Posterior cingulate gyrus (tissue), 11 donors: Measurements from ENCODE around the gene ZNF668.

Experiments used
- DNase-seq, 10 donors: peaks; one replicate each; pipeline versions ENCODE4 v3.0.0 to v3.0.0-alpha.2; 2020 to 2021; ENCODE audit warnings: mixed read lengths in 3 of 10
- intact Hi-C: fragments of 100-400 bp; cut with DNase I; formaldehyde crosslinking; loops from one replicate; pipeline ENCODE4 v1.15.1; 2023

ZNF668 gene

DNA sequence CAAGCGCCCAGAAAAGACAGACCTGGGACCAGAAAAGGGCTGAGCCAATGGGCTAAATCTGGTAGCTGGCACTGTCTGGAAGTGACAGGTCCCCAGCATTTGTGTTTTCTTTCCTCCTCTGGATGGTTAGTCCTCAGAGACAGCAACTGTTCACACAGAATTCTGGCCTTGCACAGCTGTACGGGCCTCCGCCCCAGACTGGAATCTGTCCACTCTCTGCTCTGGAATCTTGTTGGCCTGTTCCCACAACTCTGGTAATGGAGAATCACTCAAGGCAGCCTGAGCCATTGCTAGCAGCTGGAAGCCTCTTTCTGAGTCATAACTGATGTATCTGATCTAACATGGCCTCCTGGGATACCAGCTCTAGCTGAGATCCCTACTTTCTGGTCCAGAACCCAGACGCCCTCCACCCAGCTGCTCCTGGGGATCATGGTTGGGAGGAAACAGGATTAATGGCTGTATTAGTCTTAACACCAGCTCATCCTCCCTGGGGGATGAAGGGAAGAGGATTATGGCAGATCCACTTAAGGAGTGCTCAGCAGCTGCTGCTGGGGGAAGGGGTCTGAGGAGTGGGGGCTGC is 9.1 kb downstream of the ZNF668 start:
- peak in 1 of 10 donors; percentile 13 for DNase-seq
- intact Hi-C loops, result no loop called here

DNA sequence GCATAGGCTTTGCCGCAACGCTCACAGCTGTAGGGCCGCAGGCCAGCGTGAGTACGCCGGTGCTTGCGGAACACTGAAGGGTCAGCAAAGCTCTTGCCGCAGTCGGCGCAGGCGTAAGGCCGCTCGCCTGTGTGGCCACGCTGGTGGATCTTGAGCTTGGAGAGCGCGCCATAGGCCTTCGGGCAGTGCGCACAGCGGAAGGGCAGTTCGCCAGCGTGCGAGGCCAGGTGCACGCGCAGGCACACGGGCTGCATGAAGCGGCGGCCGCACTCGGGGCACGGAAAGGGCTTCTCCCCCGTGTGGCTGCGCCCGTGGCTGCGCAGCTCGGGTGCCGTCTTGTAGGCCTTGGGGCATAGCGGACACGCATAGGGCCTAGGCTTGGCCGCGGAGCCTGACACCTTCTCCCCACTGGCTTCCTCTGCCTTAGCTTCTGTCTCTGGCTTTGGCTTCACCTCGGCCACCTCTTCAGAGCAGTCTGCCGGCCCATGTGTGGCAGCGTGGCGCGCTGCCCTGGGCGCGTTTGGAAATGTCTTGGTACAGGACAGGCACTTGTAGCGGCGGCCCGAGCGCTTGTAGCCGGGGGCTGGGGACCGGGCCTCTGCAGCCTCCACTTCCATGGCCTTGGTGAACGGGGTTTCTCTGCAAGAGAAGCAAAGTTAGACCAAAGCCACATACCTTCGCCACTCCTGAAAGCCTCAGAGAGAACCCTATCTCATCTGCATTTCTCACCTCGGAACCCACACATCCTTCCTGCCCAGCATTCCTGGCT is 10.0 kb downstream of the ZNF668 start:
- DNase-seq, result peak in 2 of 10 donors; percentile 48 to 85
- intact Hi-C loops, result no loop called here

DNA sequence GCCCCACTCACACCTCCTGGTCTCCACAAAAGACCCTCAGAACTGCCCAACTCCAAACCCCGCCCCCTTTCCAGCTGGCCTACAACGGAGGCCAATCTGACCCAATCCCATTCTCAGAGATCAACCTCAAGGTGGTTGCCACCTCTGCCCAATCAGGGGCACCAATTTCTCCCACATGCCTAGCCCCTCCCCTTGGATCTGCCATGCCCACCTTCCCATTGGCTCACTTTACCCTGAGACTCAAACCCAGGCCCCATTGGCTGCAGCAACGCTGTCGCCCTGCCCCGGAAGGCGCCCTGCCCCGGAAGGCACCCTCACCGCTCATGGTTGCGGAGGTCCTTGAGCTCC is 10.6 kb downstream of the ZNF668 start:
- intact Hi-C loops, result no loop called here
- peak in 1 of 10 donors; percentile 60 for DNase-seq

DNA sequence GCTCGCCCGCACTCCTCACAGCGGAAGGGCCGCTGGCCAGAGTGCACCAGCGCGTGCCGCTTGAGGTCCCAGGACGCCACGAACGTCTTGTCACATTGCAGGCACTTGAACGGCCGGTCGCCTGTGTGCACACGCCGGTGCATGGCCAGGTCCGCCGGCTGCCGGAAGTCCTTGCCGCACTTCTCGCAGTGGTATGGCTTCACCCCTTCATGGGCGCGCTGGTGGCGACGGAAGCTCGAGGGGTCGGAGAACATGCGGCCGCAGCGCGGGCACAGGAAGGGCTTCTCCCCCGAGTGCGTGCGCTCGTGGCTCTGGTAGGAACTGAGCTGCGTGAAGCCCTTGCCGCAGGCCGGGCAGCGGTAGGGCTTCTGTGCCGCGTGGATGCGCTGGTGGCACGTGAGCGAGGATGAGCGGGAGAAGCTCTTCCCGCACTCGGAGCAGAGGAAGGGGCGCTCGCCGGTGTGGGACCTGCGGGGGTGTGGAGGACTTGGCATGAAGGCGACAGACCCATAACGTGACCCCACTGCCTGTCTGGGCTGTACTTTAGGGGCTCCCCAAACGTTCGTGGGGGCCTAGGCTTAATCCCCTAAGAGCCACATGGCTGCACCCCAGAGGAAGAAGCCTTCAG is 12.1 kb downstream of the ZNF668 start:
- intact Hi-C loops, result no loop called here
- peak in 1 of 10 donors; percentile 66 for DNase-seq

DNA sequence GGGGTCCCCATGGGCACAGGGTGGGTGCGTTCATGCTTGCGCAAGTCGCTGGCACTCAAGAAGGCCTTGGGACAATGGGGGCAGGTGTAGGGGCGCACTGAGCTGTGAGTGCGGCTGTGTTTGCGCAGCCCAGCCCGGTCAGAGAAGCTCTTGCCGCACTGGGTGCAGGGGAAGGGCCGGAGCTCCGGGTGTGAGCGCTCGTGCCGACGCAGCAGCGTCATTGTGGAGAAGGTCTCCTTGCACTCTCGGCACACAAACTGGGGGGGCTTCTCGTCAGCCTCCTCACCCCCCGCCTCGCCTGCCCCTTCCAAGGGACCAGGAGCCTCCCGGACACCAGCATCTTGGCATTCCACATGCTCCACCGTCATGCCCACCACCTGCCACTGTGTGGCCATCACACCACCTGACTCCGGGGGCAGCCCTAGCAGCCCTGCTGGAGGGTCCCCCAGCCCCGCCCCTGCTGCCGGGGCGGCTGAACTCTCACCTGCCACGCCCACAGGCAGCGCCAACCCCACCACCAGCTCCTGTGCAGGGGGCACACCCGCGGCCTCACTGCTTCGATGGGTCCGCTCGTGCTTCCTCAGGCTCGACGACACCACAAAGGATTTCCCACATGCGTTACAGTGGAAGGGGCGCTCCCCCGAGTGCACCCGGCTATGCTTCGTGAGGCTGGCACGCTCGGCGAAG is 12.8 kb downstream of the ZNF668 start:
- peak in 2 of 10 donors; percentile 57 for DNase-seq
- intact Hi-C loops, result no loop called here

DNA sequence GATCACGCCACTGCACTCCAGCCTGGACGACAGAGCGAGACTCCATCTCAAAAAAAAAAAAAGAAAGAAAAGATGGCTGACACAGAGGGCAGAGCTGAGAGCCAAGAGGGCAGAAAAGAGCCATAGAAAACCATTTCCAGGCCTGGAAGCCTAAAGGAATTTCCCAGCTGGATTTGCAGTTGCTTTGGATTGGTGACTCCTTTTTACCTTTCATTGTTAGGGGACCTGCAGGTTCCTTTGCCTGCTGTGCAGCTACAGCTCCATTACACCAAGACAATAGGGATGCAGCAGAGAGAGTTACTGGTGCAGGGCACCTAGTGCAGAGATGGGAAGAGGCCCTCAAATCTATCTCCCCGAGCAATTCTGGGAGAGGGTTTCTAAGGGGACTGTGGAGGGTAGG is 18.4 kb downstream of the ZNF668 start:
- DNase-seq, result no peak
- intact Hi-C loops, result no loop called here

DNA sequence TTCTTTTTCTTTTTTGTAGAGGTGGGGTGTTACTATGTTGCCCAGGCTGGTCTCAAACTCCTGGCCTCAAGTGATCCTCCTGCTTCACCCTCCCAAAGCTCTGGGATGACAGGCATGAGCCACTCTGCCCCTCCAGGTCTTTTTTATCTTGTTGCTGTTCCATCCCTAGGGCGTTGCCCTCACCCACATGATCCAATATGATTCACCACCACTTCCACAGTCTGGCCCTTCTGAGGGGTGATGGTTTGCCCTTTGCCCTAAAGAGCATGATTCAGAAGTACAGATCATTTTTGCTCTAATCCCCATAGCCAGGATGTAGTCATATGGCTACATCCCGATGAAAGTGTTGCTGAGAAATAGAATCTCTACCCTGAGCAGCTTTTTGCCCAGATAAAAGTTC is 21.9 kb downstream of the ZNF668 start:
- peak in 1 of 10 donors; percentile 5 for DNase-seq

DNA sequence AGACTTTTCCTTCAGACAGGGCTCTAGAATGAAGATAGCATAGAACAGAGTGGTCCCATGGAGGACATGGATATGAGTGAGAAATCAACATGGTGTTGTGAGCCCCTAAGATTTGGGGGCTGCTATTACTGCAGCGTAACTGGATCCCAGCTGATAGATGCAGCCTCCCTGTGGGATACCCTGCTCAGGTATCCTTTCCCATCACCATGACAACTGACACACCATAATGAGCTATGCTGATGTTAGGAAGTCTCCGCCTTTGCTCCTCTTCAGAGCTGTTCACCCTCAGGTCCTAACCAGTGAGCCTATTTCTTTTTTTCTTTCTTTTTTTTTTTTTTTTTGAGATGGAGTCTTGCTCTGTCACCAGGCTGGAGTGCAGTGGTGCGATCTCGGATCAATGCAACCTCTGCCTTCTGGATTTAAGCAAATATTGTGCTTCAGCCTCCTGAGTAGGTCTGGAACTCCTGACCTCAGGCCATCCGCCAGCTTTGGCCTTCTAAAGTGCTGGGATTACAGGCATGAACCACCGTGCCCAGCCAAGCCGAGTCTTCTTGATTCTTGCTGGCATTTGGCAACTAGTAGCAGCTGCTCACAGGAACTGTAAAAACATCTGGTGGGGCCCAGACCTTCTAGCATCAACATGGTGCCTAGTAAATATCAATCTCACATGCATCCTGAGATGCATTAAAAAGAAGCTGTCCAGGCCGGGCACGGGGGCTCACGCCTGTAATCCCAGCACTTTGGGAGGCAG is 23.6 kb downstream of the ZNF668 start:
- DNase-seq, result no peak
- intact Hi-C loops, result no loop called here

More for the DNA sequence above, 21.9 kb downstream of the ZNF668 start:
- intact Hi-C loops, result no loop called here

DNA sequence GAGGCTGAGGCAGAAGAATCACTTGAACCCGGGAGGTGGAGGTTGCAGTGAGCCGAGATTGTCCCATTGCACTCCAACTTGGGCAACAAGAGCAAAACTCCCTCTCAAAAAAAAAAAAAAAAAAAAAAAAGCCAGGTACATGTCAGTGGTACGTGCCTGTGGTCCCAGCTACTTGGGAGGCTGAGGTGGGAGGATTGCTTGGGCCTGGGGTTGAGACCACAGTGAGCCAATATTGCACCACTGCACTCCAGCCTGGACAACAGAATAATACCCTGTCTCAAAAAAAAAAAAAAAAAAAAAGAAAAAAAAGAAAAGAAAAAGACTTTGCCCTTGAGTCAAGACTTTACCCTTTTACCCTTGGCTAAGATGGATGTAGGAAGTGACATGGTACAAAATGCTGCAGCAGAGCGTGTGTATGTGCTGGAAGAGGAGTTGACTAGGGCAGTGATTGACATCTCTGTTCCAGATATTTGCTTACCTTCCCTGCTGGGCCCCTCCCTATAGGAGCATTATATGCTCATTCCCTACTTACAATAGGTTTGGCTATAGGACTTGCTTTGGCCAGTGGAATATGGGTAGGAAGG is 30.1 kb downstream of the ZNF668 start:
- DNase-seq, result no peak
- intact Hi-C loops, result no loop called here

DNA sequence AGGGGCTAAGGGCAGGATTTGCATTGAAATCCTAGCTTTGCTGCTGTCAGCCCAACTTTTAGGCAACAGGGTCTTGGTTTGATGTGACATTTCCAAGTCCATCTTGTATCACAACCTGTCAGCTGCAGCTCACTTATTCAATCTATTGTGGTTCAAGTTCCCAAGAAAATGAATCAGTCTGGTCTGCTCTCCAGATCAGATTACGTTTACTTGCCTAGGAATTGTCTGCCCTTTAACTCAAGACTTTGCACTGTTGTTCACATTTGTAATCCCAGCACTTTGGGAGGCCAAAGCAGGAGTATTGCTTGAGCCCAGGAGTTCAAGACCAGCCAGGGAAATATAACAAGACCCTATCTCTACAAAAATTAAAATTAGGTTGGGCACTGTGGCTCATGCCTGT is 30.7 kb downstream of the ZNF668 start:
- intact Hi-C loops, result no loop called here
- no peak for DNase-seq

DNA sequence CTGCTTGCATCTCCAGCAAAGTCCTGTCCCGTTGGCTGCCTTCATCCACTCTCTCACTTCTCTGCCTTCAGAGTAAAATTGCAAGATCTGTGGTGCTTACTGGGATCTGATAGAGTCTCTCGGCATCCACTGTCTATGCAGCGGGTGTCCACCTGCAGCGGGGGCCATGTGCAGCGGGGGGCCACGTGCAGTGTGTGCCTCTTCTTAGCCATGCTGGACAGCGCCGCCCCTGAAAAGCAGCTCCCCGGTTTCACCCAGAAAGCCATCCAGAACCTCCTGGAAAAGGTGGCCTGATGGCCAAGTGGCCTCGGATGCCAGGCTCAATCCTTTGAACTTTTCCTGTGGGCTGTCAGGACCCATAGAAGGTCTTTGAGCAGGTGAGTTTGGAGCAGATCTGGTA is 31.2 kb downstream of the ZNF668 start:
- intact Hi-C loops, result no loop called here
- peak in 1 of 10 donors; percentile 54 for DNase-seq

DNA sequence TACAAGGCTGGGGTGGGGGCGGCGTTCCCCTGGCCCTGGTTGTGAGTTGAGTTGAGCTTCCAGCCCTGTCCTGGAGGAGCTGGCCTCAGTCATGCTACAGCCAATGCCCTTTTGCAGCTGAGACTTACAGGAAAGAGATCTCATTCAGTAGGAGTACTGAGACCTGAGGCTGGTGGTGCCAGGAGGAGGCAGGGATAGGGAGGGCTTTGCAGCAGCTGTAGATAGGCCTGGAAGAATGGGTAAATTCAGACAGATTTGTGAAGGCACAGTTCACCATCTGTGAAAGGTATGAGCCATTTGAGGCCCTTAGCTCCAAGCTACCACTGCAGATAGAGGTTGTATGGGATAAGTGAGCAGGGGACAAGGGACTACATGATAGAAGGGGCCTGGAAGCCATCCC is 35.0 kb downstream of the ZNF668 start:
- intact Hi-C loops, result no loop called here
- peak in 1 of 10 donors; percentile 30 for DNase-seq

DNA sequence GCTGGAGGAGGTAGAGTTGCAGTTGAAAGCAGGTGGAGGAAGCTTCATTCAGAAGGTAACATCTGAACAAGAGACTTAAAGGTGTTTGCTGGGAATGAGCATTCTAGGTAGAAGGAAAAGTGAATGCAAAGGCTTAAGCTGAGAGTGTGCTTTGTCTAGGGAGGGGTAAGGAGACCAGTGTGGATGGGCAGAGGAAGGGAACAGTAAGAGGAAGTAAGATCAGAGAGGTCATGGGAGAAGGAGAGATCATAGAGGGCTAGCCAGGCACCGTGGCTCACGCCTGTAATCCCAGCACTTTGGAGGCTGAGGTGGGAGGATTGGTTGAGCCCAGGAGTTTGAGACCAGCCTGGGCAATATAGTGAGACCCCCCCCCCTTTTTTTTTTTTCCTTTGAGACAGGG is 37.3 kb downstream of the ZNF668 start:
- DNase-seq, result no peak
- intact Hi-C loops, result no loop called here

DNA sequence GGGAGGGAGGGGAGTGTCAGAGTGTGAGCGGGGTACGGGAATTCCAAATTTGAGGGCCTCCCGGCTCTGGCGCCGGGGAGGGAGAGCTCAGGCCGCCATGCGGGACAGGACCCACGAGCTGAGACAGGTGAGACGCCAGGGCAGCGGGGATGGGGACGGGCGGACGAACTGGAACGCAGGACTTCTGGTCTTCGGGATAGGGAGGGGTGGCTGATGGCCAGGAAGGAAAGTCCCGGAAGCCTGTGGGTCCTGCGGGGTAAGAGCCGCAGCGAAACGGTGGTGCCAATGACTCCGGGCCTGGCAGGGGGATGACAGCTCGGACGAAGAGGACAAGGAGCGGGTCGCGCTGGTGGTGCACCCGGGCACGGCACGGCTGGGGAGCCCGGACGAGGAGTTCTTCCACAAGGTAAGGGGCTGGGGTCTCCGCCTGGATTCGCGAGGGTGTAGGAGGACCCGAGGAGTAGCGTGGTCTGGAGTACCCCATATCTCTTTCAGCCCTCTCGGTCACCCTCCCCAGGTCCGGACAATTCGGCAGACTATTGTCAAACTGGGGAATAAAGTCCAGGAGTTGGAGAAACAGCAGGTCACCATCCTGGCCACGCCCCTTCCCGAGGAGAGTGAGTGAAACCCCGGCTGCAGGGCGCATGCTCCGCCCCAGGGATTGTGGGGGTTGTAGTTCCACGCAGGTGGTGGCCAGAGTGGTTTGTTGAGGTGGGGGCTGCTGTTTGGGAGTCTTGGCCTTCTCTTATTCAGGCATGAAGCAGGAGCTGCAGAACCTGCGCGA is 40.1 kb downstream of the ZNF668 start:
- DNase-seq, result peak; percentile 83 to 99 (median 92)
- intact Hi-C loops, result loop anchor here (5.0 kb wide), 1 partner anchor 38 kb away; the partner anchor contains the start of genes ZNF646 and ZNF668

DNA sequence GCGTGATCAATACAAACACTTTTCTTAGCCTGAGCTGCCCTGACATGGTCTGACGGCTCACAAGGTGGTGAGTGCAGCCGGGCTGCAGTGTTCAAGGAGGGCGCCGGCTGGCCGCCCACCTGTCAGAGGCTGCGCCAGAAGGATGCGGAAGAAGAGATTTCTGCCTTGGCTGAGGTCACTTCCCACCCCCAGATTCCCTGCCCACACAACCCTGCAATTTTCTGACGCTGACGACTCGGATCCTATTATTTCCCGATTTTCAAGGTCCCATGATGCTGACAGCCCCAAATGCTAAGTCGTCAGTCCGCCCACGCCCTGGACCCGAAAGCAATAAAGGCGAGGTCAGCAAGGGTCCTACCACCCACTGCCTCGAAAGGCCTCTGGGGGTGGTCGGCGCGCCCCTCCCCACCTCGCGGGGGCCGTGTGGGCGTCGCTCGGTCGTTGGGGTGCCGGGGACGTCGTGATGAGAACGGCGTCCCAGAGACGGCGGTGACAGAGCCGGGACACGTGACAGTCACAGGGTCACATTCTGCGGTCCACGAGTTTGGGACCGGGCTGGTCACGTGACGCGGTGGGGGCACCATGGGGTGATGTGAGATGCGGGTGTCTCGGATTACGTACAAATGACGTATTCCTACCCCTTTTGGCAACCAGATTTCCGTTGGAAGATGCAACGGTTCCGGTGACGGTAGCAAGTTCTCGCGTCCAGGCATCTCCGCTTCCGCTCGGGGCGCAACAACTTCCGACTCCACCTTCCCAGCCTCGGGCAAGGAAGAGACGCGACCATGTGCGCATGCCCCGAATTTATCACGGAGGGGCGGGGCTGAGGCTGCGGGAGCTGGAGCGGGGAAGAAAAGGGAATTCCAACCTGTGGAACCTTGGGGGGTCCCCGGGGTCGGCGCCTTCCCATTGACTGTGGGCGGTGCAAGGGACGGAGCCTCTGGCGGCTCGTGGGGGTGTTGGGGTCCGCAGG is 41.0 kb downstream of the ZNF668 start, which contains the start of gene STX4:
STX4 (plus strand) TSS at position 823 of the 973 bp plus-strand sequence. CDS start 248 bp downstream, outside the sequence.
- DNase-seq, result peak; percentile 95 to 99 (median 97)
- intact Hi-C loops, result loop anchor here (5.0 kb wide), 1 partner anchor 39 kb away; the partner anchor contains the start of genes ZNF646 and ZNF668

DNA sequence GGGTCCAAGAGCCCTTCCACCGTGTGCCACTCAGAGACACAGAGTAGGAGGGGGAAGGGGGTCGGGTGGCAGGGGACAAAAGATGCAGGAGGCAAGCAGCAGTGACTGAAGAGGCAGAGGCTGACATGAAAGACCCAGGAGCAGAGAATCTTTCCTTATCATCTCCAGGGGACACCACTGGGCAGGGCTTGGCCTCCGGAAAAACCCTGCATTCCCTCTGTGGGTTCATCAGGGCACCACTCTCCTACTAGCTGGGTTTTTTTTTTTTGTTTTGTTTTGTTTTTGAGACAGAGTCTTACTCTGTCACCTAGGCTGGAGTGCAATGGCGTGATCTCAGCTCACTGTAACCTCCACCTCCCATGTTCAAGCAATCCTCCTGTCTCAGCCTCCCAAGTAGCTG is 42.8 kb downstream of the ZNF668 start:
- peak in 1 of 10 donors; percentile 24 for DNase-seq
- intact Hi-C loops, result loop anchor here (5.0 kb wide), 1 partner anchor 41 kb away; the partner anchor contains the start of genes ZNF646 and ZNF668

DNA sequence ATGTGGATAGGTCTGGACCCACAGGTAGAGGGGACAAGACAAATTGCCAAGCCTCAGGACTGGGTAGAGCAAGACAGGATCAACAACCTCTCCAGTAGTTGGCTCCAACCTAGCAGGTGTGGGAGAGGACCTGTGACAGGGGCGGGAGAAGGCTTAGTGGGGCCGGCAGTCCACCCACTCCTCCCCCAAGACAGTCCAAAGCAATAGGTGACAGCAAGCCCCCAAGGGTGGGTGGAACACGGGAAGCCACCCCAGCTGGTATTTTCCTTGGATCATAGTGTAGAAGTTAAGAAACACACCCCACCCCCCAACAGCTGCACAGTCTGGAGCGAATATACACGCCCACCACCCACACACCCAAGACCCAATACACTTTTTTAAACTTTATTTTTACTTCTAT is 44.8 kb downstream of the ZNF668 start:
- peak in 1 of 10 donors; percentile 33 for DNase-seq
- intact Hi-C loops, result no loop called here

DNA sequence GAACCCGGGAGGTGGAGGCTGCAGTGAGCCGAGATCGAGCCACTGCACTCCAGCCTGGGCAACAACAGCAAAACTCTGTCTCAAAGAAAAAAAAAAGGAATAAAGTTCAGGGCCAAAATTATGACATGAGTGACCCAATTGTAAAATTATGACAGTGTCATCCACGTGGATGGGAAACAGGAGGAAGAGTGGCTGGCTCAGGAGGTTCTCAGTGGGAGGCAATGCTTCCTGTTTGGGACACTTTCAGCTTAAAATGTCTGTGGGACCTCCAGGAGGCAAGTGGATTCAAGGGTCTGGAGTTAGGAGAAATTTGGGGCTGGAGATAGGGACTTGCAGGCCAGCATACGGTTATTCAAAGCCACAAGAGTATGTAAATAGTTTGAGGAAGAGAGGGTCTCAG is 48.7 kb downstream of the ZNF668 start:
- no peak for DNase-seq
- intact Hi-C loops, result no loop called here
